Stimulated activated CD8-positive, alpha-beta memory T cell treated with anti-CD3 and anti-CD28 coated beads, Interleukin-7, amount 100 ng/mL, for 48 hours (primary cell): Measurements from ENCODE around the gene BUD31.
"Not testable (repeated sequence)": the region's sequence is repeated elsewhere in the genome, so short reads cannot be mapped to it uniquely, and the experiment has no call there.

Experiments used
- DNase-seq, 2 donors: peaks; one replicate each; pipeline ENCODE4 v3.0.0-alpha.2; 2020; ENCODE audit warnings: low read depth in 1 of 2; ENCODE audit errors: extremely low read depth in 1 of 2

Gene BUD31

GRCh38 chr7:99380032-99380822 lies 28.5 kb upstream of the BUD31 start:
- DNase-seq = peak in 1 of 2 donors; percentile 45

- peak; percentile 79 to 89 for DNase-seq
Observed at GRCh38 chr7:99380823-99381663, 27.7 kb upstream of the BUD31 start.

- no peak for DNase-seq
Observed at GRCh38 chr7:99381664-99382075, 27.1 kb upstream of the BUD31 start.

- DNase-seq = no peak
Observed at GRCh38 chr7:99383203-99383602, 25.6 kb upstream of the BUD31 start.

GRCh38 chr7:99383791-99384370 lies 24.9 kb upstream of the BUD31 start:
- no peak for DNase-seq

GRCh38 chr7:99384523-99384922 lies 24.2 kb upstream of the BUD31 start:
- no peak for DNase-seq

- DNase-seq = no peak
Observed at GRCh38 chr7:99385564-99385963, 23.2 kb upstream of the BUD31 start.

GRCh38 chr7:99386584-99387238 lies 22.1 kb upstream of the BUD31 start:
- no peak for DNase-seq

- DNase-seq = not testable (repeated sequence)
Observed at GRCh38 chr7:99387239-99387635, 21.5 kb upstream of the BUD31 start.

- DNase-seq = no peak
Observed at GRCh38 chr7:99387912-99388311, 20.9 kb upstream of the BUD31 start.

- no peak for DNase-seq
Observed at GRCh38 chr7:99389772-99390171, 19.0 kb upstream of the BUD31 start.

GRCh38 chr7:99390941-99391602 lies 17.7 kb upstream of the BUD31 start:
- no peak for DNase-seq

GRCh38 chr7:99392046-99392445 lies 16.7 kb upstream of the BUD31 start:
- no peak for DNase-seq

GRCh38 chr7:99392659-99393354 lies 16.0 kb upstream of the BUD31 start:
- DNase-seq = peak; percentile 58 to 68

GRCh38 chr7:99393355-99394187 lies 15.2 kb upstream of the BUD31 start:
- no peak for DNase-seq

- no peak for DNase-seq
Observed at GRCh38 chr7:99394188-99394502, 14.6 kb upstream of the BUD31 start.

- no peak for DNase-seq
Observed at GRCh38 chr7:99395616-99396327, 13.0 kb upstream of the BUD31 start.

- DNase-seq = no peak
Observed at GRCh38 chr7:99396418-99397296, 12.1 kb upstream of the BUD31 start.
